ENCODE measurements around the gene PEMT. TPM values are rescaled to one million over a fixed set of nuclear protein-coding genes. Genes with fewer than 3 reads are reported as not detected.

The PEMT gene
- total RNA-seq, 3 donors from 2014 or later (not counting 1 experiment from before 2014, with no cell fraction given): 10.3 to 13.6 (median 12.6) TPM

GRCh38 chr17:17570798-17571716 lies 20.5 kb downstream of the PEMT start:
- Mint-ChIP-seq H3K36me3 (no peaks in the 10 kb centered on the region), H3K4me3 (no peak overlapping the region), H3K27ac (no peak overlapping the region), H3K4me1 (no peaks in the 10 kb centered on the region), H3K27me3 (ENCODE audit: low read depth in 2 of 2) (no peaks in the 10 kb centered on the region), H3K9me3 (no peaks in the 10 kb centered on the region)
- TF ChIP-seq CTCF (IDR thresholded peaks at IDR 0.05): no peak
- ATAC-seq (no peak), DNase-seq (no peak)
- intact Hi-C loops (cut with micrococcal nuclease): no loop called here
- no peak overlapping the region for H3K4me3 ChIP-seq (ENCODE audit: low read length)
- no peaks in the 10 kb centered on the region for H3K27me3 ChIP-seq (ENCODE audit: control insufficient read depth, insufficient read depth, low read length)
- WGBS (ENCODE audit: insufficient coverage): 89% methylated on average over 15 of the region's 15 CpGs
- peaks cover 3% of the 10 kb centered on the region for H3K36me3 ChIP-seq (ENCODE audit: control insufficient read depth, insufficient read depth, low read length)
- no peaks in the 10 kb centered on the region for H3K9me3 ChIP-seq (ENCODE audit: control insufficient read depth, insufficient read depth, low read length)
- no peaks in the 10 kb centered on the region for H3K4me1 ChIP-seq (ENCODE audit: control insufficient read depth, insufficient read depth, low read length)
- H3K27ac ChIP-seq (ENCODE audit: low read length): no peak overlapping the region

GRCh38 chr17:17570140-17570797 lies 21.2 kb downstream of the PEMT start:
- intact Hi-C loops (cut with micrococcal nuclease): no loop called here
- no peaks in the 10 kb centered on the region for H3K9me3 Mint-ChIP-seq
- no peaks in the 10 kb centered on the region for H3K9me3 ChIP-seq (ENCODE audit: control insufficient read depth, insufficient read depth, low read length)
- no peaks in the 10 kb centered on the region for H3K4me1 Mint-ChIP-seq
- ATAC-seq (no peak), DNase-seq (no peak)
- no peaks in the 10 kb centered on the region for H3K27me3 Mint-ChIP-seq (ENCODE audit: low read depth in 2 of 2)
- WGBS (ENCODE audit: insufficient coverage): 83% methylated on average over 7 of the region's 7 CpGs
- no peak overlapping the region for H3K27ac Mint-ChIP-seq
- no peak overlapping the region for H3K4me3 ChIP-seq (ENCODE audit: low read length)
- H3K36me3 Mint-ChIP-seq: no peaks in the 10 kb centered on the region
- no peaks in the 10 kb centered on the region for H3K27me3 ChIP-seq (ENCODE audit: control insufficient read depth, insufficient read depth, low read length)
- H3K4me1 ChIP-seq (ENCODE audit: control insufficient read depth, insufficient read depth, low read length): no peaks in the 10 kb centered on the region
- no peak overlapping the region for H3K4me3 Mint-ChIP-seq
- H3K36me3 ChIP-seq (ENCODE audit: control insufficient read depth, insufficient read depth, low read length): peaks cover under 1% of the 10 kb centered on the region
- no peak overlapping the region for H3K27ac ChIP-seq (ENCODE audit: low read length)
- no peak for TF ChIP-seq CTCF (IDR thresholded peaks at IDR 0.05)

- intact Hi-C loops (cut with micrococcal nuclease): loop anchor here (5.0 kb wide), 1 partner anchor 212 kb away; no protein-coding TSS in a partner anchor
- no peak overlapping the region for H3K27ac Mint-ChIP-seq
- H3K4me3 Mint-ChIP-seq: no peak overlapping the region
These were observed 21.8 kb downstream of the PEMT start for GRCh38 chr17:17569691-17570090.

More at GRCh38 chr17:17569691-17570090, 21.8 kb downstream of the PEMT start:
- Histone ChIP-seq H3K4me3 (ENCODE audit: low read length) (no peak overlapping the region), H3K4me1 (ENCODE audit: control insufficient read depth, insufficient read depth, low read length) (no peaks in the 10 kb centered on the region), H3K27me3 (ENCODE audit: control insufficient read depth, insufficient read depth, low read length) (no peaks in the 10 kb centered on the region), H3K9me3 (ENCODE audit: control insufficient read depth, insufficient read depth, low read length) (no peaks in the 10 kb centered on the region), H3K36me3 (ENCODE audit: control insufficient read depth, insufficient read depth, low read length) (no peaks in the 10 kb centered on the region), H3K27ac (ENCODE audit: low read length) (no peak overlapping the region)
- no peaks in the 10 kb centered on the region for H3K36me3 Mint-ChIP-seq
- H3K9me3 Mint-ChIP-seq: no peaks in the 10 kb centered on the region
- no peak for DNase-seq
- no peak for ATAC-seq
- H3K4me1 Mint-ChIP-seq: no peaks in the 10 kb centered on the region
- WGBS (ENCODE audit: insufficient coverage): 92% methylated on average over 4 of the region's 4 CpGs
- TF ChIP-seq CTCF (IDR thresholded peaks at IDR 0.05): no peak
- no peaks in the 10 kb centered on the region for H3K27me3 Mint-ChIP-seq (ENCODE audit: low read depth in 2 of 2)

All from natural killer cell (primary cell).